HL-60/S4 treated with retinoic acid at 250 ng/mL for 4 days and 3 days (cell line): ENCODE data around the gene EIF4G3.
"Not testable (repeated sequence)": the region's sequence is repeated elsewhere in the genome, so short reads cannot be mapped to it uniquely, and the experiment has no call there.

ENCODE experiments used
- in situ Hi-C: fragments of 300-500 bp; cut with MboI; formaldehyde crosslinking; loops from 2 replicates; pipeline ENCODE4 v1.7.0; 2022; ENCODE audit warnings: low sequenced_read_pairs

The EIF4G3 gene

DNA sequence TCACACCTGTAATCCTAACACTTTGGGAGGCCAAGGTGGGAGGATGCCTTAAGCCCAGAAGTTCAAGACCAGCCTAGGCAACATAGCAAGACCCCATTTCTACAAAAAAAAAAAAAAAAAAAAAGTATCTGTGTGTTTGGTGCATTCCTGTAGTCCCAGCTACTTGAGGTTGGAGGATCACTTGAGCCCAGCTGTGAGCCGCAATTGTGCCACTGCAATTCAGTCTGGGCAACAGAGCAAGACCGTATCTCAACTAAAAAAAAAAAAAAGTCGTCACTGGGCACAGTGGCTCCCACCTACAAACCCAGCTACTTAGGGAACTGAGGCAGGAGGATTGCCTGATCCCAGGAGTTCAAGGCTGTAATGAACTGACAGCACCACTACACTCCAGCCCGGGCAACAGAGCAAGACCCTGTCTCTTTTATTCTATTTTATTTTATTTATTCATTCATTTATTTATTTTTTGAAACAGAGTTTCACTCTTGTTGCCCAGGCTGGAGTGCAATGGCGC, 8.6 kb upstream of the EIF4G3 start:
- in situ Hi-C loops = no loop called here

DNA sequence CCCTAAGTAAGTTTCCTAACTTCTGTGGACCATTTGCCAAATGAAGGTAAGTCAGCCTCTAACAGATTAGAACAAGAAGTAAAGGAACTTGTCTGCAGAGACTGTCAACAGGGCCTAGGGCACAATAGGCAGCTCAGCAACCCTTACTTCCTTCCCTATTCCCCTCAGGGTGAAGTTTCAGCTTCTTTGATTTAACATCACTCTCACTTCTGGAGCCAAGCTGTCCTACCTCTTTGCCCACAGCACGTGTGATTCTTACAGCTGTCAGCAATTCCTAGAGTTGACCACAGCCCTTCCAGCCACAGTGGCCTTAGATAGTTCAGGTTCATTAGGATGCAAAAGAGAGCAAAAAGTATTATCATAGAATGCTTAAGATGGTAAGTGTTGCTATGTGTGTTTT, 7.6 kb upstream of the EIF4G3 start:
- in situ Hi-C loops = no loop called here

DNA sequence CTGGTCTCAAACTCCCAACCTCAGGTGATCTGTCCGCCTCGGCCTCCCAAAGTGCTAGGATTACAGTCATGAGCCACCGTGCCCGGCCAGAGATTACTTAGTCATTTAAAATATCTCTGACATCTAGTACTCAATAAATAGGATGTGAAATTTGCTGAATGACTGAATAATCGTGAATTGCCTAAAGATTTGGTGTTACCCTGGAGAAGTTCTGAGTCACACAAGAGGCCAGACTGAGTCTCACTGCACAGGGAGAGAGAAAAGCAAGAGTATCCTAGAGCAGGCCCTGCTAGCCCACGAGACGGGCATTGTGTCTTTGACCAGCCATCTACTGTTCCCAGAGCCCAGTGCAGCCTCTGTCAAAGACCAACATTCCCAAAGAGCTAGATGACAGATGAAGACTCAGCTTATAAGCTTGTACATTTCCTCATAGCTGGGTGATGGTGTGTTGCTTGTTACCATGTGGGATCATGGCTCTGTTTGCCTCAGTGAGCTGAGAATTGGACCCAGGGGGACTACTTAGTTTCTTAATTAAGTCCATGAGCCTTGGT, 5.6 kb upstream of the EIF4G3 start:
- in situ Hi-C loops = no loop called here

DNA sequence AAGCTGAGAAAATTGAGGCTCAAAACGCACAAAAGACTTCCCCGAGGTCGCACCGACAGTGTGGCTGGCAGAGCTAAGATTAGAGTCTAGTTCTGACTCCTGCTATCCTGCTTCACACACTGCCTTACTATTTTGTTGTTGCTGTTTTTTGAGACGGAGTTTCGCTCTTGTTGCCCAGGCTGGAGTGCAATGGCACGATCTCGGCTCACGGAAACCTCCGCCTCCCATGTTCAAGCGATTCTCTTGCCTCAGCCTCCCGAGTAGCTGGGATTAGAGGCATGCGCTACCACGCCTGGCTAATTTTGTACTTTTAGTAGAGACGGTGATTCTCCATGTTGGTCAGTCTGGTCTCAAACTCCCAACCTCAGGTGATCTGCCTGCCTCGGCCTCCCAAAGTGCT, 1.6 kb upstream of the EIF4G3 start:
- in situ Hi-C loops = not testable (repeated sequence)

- in situ Hi-C loops = no loop called here
These were observed 771 bp downstream of the EIF4G3 start for GRCh38 chr1:21175670-21176581.

DNA sequence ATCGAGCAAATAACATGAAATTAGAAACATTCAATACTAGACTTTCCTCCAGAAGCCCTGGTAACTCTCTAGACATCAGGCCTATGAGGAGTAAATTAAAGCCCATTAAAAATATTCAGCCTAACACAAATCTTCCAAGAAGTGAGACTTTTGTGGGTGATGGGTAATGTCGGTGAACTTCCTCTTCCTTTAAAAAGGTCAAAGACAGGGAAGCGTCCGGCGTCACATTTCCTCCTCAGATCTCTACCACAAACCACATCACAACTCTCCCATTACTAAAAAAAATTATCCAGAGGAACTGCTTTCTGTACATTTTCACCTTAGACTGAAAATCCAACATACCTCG, 1.4 kb downstream of the EIF4G3 start:
- in situ Hi-C loops = no loop called here

GRCh38 chr1:21174654-21175323, 1.9 kb downstream of the EIF4G3 start:
- in situ Hi-C loops = no loop called here

DNA sequence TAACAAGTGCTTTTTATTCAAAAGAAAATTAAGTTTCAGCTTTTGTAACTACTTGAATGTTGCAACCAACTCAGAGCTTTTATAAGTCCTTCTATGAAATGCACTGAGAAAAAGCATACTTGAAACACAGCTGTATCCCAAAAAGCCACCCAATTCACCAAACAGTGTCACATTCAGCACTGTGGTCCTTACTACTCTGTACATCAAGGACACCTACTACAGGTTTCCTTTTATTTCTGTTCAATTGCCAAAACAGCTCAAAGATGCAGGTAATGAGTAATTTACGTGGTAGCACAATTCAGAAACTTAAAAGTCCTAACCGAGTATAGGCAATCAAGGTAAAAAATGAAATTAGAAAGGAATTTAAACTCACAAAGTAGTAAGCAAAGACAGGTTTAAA, 2.5 kb downstream of the EIF4G3 start:
- in situ Hi-C loops = no loop called here

DNA sequence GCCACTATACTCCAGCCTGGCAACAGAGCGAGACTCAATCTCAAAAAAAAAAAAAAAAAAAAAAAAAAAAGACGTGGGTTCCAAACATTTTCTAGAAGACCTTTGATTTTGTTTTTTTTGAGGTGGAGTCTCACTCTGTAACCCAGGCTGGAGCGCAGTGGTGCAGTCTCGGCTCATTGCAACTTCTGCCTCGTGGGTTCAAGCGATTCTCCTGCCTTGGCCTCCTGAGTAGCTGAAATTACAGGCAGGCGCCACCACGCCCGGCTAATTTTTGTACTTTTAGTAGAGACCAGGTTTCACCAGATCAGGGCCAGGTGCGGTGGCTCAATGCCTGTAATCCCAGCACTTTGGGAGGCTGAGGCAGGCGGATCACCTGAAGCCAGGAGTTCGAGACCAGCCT, 3.6 kb downstream of the EIF4G3 start:
- in situ Hi-C loops = not testable (repeated sequence)

DNA sequence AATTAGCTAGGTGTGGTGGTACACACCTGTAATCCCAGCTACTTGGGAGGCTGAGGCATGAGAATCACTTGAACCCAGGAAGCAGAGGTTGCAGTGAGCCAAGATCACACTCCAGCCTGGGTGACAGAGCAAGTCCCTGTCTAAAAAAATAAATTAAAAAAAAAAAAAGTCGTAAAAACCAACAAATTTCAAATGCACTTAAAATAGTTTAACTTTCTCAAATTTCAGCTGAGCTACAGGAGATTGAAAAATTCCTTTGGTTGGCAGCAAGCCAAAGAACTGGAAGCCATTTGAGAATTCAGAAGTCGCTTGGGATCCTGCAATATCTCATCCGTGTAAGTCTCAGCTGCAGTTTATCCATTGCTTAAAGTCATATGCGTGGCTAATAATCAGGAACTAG, 5.9 kb downstream of the EIF4G3 start:
- in situ Hi-C loops = not testable (repeated sequence)

- in situ Hi-C loops = no loop called here
These were observed 8.3 kb downstream of the EIF4G3 start for GRCh38 chr1:21168444-21168843.

DNA sequence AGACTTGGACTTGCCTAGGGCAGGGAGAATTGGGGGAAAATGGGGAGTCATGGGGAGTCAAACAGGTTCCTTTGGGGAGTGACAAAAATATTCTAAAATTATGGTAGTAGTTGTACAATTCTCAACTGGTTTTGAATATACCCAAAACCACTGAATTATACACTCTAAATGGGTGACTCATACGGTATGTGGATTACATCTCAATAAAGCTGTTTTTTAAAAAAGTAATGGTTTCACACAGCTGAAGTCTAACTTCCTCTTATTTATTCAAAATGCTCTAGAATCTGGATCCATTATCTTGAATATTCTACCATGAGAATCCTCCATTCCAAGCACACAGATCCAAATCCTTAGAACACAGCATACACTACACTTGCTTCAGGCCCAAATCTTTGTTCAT, 11.1 kb downstream of the EIF4G3 start:
- in situ Hi-C loops = no loop called here

DNA sequence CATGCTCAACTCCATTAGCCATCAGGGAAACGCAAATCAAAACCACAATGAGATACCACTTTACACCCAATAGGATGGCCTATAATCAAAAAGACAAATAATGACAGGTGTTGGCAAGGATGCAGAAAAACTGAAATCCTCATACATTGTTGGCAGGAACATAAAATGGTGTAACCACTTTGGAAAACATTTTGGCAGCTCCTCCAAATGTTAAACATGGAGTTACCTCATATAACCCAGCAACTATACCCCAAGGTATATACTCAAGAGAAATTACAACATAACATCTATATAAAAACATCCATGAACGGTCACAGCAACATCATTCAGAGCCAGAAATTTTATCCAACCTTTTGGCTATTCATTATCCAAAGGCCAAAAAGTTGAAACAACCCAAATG, 11.6 kb downstream of the EIF4G3 start:
- in situ Hi-C loops = no loop called here

DNA sequence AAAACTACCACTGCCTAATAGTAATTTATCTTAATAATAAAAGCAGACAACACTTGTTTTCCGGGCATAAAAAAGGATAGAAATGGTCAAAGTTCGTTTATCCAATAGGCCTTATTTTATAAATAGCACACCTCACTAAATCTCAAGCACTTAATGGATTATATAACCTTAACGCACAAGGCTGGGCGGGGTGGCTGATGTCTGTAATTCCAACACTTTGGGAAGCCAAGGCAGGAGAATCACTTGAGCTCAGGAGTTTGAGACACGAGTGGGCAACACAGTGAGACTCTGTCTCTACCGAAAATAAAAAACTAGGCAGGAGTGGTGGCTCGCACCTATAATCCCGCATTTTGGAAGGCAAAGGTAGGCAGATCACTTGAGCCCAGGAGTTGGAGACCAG, 12.4 kb downstream of the EIF4G3 start:
- in situ Hi-C loops = no loop called here

DNA sequence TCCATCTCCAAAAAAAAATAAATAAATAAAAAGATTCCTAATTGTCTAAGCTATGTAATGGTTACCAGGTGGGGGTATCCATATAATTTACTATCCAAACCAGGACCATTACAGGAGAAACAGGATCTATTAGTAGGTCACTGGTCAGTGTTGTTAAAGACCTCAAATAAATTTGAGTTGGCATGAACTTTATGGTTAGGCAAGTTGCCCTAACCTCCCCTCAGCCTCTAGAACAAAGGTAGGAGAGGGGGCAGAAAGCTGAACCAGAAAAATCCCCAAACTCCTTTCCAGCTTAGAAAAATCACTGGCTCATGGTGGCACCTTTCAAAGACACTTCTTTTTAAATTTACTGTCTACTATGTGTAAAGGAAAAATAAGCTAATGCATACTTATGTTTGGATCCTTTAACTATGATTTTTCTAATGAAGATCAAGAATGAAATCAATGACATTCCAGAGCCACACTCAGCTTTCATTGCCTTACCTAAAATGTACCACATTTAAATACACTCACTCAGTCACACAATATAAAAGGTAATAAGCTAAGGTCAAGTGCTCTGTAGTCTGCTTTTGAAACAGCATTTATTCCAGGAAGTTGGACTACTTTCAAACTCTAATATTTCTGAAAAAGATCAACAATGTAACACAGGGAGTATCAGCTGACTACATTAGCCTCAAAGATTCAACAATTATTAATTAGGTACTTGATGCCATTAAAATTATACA, 13.8 kb downstream of the EIF4G3 start:
- in situ Hi-C loops = no loop called here

DNA sequence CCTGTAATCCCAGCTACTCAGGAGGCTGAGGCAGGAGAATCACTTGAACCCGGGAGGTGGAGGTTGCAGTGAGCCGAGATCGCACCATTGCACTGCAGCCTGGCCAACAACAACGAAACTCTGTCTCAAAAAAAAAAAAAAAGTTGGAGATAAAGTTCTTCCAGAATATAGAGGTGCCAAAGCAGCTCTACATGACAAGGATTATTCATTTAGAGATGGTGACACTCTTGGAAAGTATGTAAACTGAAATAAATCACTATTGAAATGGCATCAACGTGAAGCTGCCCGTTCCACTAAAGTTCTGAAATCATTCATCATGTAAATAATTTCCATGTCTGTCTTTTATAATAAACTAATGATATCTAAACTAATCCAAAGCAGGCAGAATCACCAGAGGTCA, 14.9 kb downstream of the EIF4G3 start:
- in situ Hi-C loops = no loop called here

GRCh38 chr1:21160263-21160796, 16.4 kb downstream of the EIF4G3 start:
- in situ Hi-C loops = no loop called here

DNA sequence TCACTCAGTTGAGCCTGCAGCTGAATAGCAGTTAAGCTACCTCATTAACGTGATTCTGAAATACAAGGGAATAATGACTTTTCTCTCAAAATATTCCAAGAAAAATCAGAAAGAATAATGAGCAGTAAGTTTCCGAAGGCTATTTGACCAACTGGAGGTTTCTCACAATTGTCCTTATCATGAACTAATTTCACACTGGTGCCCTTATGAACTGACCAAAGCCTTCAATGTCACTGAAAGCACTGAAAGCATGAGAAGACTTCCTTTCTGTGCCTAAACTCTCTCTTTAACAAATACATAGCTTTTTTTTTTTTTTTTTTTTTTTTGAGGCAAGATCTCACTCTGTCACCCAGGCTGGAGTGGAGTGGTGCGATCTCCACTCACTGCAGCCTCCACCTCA, 18.8 kb downstream of the EIF4G3 start:
- in situ Hi-C loops = no loop called here

- in situ Hi-C loops = no loop called here
These were observed 19.6 kb downstream of the EIF4G3 start for GRCh38 chr1:21157054-21157453.

- in situ Hi-C loops = no loop called here
These were observed 20.7 kb downstream of the EIF4G3 start for GRCh38 chr1:21156019-21156418.

GRCh38 chr1:21154717-21155116, 22.0 kb downstream of the EIF4G3 start:
- in situ Hi-C loops = no loop called here
